Measurements from ENCODE around the gene SURF4.

Gene SURF4

DNA sequence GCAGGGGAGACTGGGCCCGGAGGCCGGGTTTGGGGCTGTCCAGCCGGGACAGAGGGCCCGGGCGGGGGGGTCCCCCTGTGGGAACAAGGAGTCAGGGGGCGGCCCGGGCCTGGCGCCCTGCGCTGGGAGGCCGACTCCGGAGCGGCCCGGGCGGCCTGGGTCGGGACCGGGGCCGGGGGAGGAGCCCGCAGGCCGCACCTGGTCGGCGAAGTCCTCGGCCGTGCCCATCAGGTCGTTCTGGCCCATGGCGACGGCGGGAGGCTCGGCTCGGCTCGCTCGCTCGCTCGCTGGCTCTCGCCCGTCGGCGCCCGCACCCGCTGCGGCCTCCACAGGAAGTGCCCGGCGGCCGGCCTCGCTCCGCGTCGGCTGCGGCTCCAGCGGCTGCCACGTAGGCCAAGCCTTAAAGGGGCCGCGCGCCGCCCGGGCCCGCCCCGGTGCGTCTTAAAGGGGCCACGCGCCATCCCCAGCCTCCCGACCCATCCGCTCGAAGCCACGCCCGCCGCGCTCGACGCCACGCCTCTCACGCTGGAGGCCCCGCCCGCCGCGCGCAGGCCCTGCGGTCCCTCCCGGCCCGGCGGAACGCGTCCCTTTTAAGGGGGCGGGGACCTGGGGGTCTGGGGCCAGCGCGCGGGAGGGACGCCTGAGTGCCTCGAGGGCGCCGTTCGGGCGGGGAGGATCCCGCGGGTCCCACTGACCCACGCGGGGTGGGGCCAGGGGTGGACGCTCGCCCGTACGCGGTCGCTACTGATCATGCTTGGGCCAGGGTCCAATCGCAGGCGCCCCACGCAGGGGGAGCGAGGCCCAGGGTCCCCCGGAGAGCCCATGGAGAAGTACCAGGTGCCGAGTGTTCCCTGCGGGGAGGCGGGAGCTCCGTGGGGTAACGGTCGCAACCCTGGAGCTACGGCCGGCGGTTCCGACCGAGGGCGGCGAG, at the start of gene SURF4, which contains the start of gene STKLD1:
TSS of gene SURF4 (minus strand) at position 337 of the 931 bp plus-strand sequence. CDS start at position 246, 91 bp downstream.
TSS of gene STKLD1 (plus strand) at position 643 of the 931 bp plus-strand sequence. CDS start at position 751, 108 bp downstream.
- no peak for TF ChIP-seq CTCF (IDR thresholded peaks at IDR 0.05; ENCODE audit: insufficient read depth, low read length, poor library complexity, severe bottlenecking)
- peak; percentile 98 for DNase-seq (ENCODE audit: extremely low read depth, insufficient read length)
- Histone ChIP-seq H3K27me3 (replicated peaks; ENCODE audit: control insufficient read depth, insufficient read depth, low read length) (no peaks in the 10 kb centered on the region), H3K36me3 (ENCODE audit: control insufficient read depth, insufficient read depth, low read length) (peaks cover 9% of the 10 kb centered on the region), H3K4me3 (replicated peaks; ENCODE audit: low read depth, low read length) (peak within 1 kb of the TSS; percentile 79)

DNA sequence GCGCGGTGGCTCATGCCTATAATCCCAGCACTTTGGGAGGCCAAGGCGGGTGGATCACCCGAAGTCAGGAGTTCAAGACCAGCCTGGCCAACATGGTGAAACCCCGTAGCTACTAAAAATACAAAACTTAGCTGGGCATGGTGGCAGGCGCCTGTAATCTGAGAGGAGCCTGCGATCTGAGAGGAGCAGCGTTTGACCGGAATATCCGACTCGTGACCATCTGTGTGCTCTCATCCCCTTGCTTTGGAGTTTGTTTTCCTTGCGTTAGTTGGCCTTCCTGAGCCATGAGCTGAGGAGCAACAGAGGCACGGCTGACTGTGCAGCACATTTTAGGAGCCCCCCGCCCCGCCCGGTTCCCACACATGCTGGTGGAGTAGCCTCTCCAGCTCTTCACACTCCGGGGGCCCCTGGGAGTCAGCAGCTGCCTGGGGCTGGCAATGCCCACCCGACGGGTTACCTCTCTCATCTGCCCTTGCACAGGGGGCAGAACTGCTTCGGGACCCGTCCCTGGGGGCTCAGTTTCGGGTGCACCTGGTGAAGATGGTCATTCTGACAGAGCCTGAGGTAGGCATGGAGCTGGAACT, 49.3 kb upstream of the SURF4 start:
- Histone ChIP-seq H3K27me3 (replicated peaks; ENCODE audit: control insufficient read depth, insufficient read depth, low read length) (peaks cover 2% of the 10 kb centered on the region; the same call in 1 of the 2 replicates), H3K4me3 (replicated peaks; ENCODE audit: low read depth, low read length) (no peak overlapping the region)

DNA sequence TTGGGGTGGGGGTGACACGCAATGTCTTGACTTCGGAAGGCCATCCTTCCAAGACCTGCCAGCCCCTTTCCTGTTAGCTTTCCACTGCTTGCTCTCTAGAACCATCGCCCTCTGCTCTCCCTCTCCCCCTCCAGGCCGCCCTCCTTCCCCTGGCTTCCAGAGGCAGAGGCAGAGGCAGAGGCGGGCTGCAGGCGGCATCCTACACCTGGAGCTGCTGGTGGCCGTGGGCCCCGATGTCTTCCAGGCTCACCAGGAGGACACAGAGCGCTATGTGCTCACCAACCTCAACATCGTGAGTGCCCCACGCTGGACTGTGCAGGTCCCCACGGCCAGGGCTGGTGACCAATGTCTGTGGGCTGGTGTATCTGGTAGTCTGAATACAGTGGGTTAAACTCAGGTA, 48.3 kb upstream of the SURF4 start:
- no peak overlapping the region for H3K4me3 ChIP-seq (replicated peaks; ENCODE audit: low read depth, low read length)
- H3K27me3 ChIP-seq (replicated peaks; ENCODE audit: control insufficient read depth, insufficient read depth, low read length) = peaks cover 2% of the 10 kb centered on the region; the same call in 1 of the 2 replicates
- no peak for DNase-seq (ENCODE audit: extremely low read depth, insufficient read length)
- no peaks in the 10 kb centered on the region; the same call in 1 of the 2 replicates for H3K36me3 ChIP-seq (ENCODE audit: control insufficient read depth, insufficient read depth, low read length)
- TF ChIP-seq CTCF (IDR thresholded peaks at IDR 0.05; ENCODE audit: insufficient read depth, low read length, poor library complexity, severe bottlenecking) = no peak

More for the DNA sequence above, 49.3 kb upstream of the SURF4 start:
- no peak for DNase-seq (ENCODE audit: extremely low read depth, insufficient read length)
- H3K36me3 ChIP-seq (ENCODE audit: control insufficient read depth, insufficient read depth, low read length) = no peaks in the 10 kb centered on the region
- no peak for TF ChIP-seq CTCF (IDR thresholded peaks at IDR 0.05; ENCODE audit: insufficient read depth, low read length, poor library complexity, severe bottlenecking)

DNA sequence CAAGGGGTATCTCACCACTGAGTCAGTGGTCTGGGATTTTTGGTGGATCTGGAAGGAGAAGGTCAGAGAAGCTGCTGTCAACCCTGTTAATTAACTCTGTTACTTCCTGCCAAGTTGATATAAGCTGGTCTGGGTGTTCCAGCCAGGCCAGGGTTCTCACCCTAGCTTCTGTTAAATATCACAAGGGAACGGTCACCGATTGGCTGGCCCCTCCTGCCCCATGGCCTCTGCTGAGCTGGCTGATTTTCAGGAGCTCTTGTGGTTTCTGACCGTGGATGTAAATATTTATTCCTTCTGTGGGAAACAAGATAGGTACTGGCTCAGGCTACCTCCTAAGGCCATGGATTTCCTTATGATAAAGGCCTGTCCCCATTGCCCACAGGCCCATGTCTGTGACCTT, 47.4 kb upstream of the SURF4 start:
- no peak for TF ChIP-seq CTCF (IDR thresholded peaks at IDR 0.05; ENCODE audit: insufficient read depth, low read length, poor library complexity, severe bottlenecking)
- DNase-seq (ENCODE audit: extremely low read depth, insufficient read length) = no peak
- H3K4me3 ChIP-seq (replicated peaks; ENCODE audit: low read depth, low read length) = no peak overlapping the region
- no peaks in the 10 kb centered on the region; the same call in 1 of the 2 replicates for H3K36me3 ChIP-seq (ENCODE audit: control insufficient read depth, insufficient read depth, low read length)
- peaks cover 2% of the 10 kb centered on the region; the same call in 1 of the 2 replicates for H3K27me3 ChIP-seq (replicated peaks; ENCODE audit: control insufficient read depth, insufficient read depth, low read length)

- peak; percentile 49 for DNase-seq (ENCODE audit: extremely low read depth, insufficient read length)
- Histone ChIP-seq H3K36me3 (ENCODE audit: control insufficient read depth, insufficient read depth, low read length) (no peaks in the 10 kb centered on the region; the same call in 1 of the 2 replicates), H3K4me3 (replicated peaks; ENCODE audit: low read depth, low read length) (no peak within 1 kb of the TSS), H3K27me3 (replicated peaks; ENCODE audit: control insufficient read depth, insufficient read depth, low read length) (no peaks in the 10 kb centered on the region; the same call in 1 of the 2 replicates)
- TF ChIP-seq CTCF (IDR thresholded peaks at IDR 0.05; ENCODE audit: insufficient read depth, low read length, poor library complexity, severe bottlenecking) = peak; percentile 28
Observed at GRCh38 chr9:133421615-133422542, 46.0 kb upstream of the SURF4 start, which contains the start of gene ADAMTS13. ADAMTS13 (plus strand) TSS chr9:133422367; CDS start chr9:133422444, 77 bp downstream.
